ENCODE results near the gene NRSN2.

DNA sequence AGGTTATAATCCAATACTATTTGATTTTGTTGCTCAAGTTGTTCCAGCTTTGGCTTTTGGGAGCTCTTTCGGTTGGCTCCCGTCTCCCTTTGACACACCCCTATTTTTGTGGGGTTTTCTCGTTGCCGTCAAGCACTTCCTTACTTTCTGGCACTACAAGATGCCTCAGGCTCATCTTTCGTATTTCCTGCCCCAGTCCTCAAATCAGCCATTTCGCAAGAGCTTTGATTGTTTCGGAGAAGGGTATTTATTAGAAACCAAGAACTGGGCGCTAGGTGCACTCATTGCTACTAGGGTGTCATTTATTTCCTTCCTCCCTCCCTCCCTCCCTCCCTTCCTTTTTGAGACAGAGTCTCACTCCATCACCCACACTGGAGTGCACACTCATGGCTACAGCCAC is 34.8 kb upstream of the NRSN2 start:
- TF ChIP-seq, protein P1, sequence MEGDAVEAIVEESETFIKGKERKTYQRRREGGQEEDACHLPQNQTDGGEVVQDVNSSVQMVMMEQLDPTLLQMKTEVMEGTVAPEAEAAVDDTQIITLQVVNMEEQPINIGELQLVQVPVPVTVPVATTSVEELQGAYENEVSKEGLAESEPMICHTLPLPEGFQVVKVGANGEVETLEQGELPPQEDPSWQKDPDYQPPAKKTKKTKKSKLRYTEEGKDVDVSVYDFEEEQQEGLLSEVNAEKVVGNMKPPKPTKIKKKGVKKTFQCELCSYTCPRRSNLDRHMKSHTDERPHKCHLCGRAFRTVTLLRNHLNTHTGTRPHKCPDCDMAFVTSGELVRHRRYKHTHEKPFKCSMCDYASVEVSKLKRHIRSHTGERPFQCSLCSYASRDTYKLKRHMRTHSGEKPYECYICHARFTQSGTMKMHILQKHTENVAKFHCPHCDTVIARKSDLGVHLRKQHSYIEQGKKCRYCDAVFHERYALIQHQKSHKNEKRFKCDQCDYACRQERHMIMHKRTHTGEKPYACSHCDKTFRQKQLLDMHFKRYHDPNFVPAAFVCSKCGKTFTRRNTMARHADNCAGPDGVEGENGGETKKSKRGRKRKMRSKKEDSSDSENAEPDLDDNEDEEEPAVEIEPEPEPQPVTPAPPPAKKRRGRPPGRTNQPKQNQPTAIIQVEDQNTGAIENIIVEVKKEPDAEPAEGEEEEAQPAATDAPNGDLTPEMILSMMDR (IDR thresholded peaks at IDR 0.05 in 2 of 3, conservative IDR thresholded peaks at IDR 0.05 in 1 of 3; ENCODE audit: borderline replicate concordance in 1 of 3, insufficient read depth in 1 of 3, low read depth in 2 of 3, low read length in 2 of 3), result no peak
- TF ChIP-seq POLR2AphosphoS5 (IDR thresholded peaks at IDR 0.05; ENCODE audit: low read depth, low read length), result no peak
- no peak for TF ChIP-seq SRF (IDR thresholded peaks at IDR 0.05; ENCODE audit: low read depth)
- TF ChIP-seq CEBPB (IDR thresholded peaks at IDR 0.05; ENCODE audit: low read depth), result no peak
- TF ChIP-seq, protein P2, sequence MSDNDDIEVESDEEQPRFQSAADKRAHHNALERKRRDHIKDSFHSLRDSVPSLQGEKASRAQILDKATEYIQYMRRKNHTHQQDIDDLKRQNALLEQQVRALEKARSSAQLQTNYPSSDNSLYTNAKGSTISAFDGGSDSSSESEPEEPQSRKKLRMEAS (IDR thresholded peaks at IDR 0.05), result no peak
- TF ChIP-seq, protein P3, sequence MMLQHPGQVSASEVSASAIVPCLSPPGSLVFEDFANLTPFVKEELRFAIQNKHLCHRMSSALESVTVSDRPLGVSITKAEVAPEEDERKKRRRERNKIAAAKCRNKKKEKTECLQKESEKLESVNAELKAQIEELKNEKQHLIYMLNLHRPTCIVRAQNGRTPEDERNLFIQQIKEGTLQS (IDR thresholded peaks at IDR 0.05), result no peak
- no peak for TF ChIP-seq POLR2A (IDR thresholded peaks at IDR 0.05; ENCODE audit: borderline replicate concordance, extremely low read depth, insufficient read depth, insufficient read length)
- no peak for TF ChIP-seq EZH2 (IDR thresholded peaks at IDR 0.05)
- TF ChIP-seq, protein P4, sequence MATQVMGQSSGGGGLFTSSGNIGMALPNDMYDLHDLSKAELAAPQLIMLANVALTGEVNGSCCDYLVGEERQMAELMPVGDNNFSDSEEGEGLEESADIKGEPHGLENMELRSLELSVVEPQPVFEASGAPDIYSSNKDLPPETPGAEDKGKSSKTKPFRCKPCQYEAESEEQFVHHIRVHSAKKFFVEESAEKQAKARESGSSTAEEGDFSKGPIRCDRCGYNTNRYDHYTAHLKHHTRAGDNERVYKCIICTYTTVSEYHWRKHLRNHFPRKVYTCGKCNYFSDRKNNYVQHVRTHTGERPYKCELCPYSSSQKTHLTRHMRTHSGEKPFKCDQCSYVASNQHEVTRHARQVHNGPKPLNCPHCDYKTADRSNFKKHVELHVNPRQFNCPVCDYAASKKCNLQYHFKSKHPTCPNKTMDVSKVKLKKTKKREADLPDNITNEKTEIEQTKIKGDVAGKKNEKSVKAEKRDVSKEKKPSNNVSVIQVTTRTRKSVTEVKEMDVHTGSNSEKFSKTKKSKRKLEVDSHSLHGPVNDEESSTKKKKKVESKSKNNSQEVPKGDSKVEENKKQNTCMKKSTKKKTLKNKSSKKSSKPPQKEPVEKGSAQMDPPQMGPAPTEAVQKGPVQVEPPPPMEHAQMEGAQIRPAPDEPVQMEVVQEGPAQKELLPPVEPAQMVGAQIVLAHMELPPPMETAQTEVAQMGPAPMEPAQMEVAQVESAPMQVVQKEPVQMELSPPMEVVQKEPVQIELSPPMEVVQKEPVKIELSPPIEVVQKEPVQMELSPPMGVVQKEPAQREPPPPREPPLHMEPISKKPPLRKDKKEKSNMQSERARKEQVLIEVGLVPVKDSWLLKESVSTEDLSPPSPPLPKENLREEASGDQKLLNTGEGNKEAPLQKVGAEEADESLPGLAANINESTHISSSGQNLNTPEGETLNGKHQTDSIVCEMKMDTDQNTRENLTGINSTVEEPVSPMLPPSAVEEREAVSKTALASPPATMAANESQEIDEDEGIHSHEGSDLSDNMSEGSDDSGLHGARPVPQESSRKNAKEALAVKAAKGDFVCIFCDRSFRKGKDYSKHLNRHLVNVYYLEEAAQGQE (IDR thresholded peaks at IDR 0.05; ENCODE audit: low read depth), result no peak
- no peak for TF ChIP-seq SIN3A (IDR thresholded peaks at IDR 0.05; ENCODE audit: low read depth)
- TF ChIP-seq EZH2phosphoT487 (IDR thresholded peaks at IDR 0.05; ENCODE audit: borderline replicate concordance), result no peak
- TF ChIP-seq EGR1 (IDR thresholded peaks at IDR 0.05; ENCODE audit: low read depth), result no peak
- TF ChIP-seq TCF7L2 (IDR thresholded peaks at IDR 0.05; ENCODE audit: borderline replicate concordance, extremely low read depth, insufficient read depth, insufficient read length), result no peak
